Adrenal gland (tissue), 5 donors: ENCODE results near the gene LINC01488.

Source experiments
- POLR2A ChIP-seq, 2 donors: fragments of 450-650 bp; IDR thresholded peaks; one replicate each; pipeline ENCODE4 v1.6.1; 2017; ENCODE audit warnings: antibody characterized with exemption in 2 of 2, mild to moderate bottlenecking in 2 of 2, moderate library complexity in 1 of 2
- TF ChIP-seq, protein P1 (sequence below), 6 experiments: fragments of 450-650 bp in 4 of 6; fragments of 200-600 bp in 2 of 6; sonication (generic) in 1 of 6; IDR thresholded peaks; 1 replicate in 5 of 6; 2 replicates in 1 of 6; pipeline versions ENCODE4 v1.5.1 to v1.8.0; 2016 to 2021; ENCODE audit warnings: antibody characterized with exemption in 6 of 6, mild to moderate bottlenecking in 2 of 6, moderate library complexity in 1 of 6
- donor health status: DM: no; HTN: no; CAD: no.

GRCh38 chr11:69529001-69529400, 47.5 kb downstream of the LINC01488 start:
- no peak for TF ChIP-seq POLR2A (IDR thresholded peaks at IDR 0.05)
- TF ChIP-seq, protein P1, sequence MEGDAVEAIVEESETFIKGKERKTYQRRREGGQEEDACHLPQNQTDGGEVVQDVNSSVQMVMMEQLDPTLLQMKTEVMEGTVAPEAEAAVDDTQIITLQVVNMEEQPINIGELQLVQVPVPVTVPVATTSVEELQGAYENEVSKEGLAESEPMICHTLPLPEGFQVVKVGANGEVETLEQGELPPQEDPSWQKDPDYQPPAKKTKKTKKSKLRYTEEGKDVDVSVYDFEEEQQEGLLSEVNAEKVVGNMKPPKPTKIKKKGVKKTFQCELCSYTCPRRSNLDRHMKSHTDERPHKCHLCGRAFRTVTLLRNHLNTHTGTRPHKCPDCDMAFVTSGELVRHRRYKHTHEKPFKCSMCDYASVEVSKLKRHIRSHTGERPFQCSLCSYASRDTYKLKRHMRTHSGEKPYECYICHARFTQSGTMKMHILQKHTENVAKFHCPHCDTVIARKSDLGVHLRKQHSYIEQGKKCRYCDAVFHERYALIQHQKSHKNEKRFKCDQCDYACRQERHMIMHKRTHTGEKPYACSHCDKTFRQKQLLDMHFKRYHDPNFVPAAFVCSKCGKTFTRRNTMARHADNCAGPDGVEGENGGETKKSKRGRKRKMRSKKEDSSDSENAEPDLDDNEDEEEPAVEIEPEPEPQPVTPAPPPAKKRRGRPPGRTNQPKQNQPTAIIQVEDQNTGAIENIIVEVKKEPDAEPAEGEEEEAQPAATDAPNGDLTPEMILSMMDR (IDR thresholded peaks at IDR 0.05) = no peak
